GM13977 (cell line): ENCODE results near the gene PIK3IP1.

Source experiments
- DNase-seq: peaks from one replicate; pipeline ENCODE4 v3.0.0; 2012; ENCODE audit warnings: low spot score
- CTCF ChIP-seq: IDR thresholded peaks from 2 replicates; pipeline ENCODE4 v1.5.1; 2012; ENCODE audit warnings: mild to moderate bottlenecking, control low read depth; ENCODE audit not compliant: insufficient read depth; ENCODE audit errors: extremely low read depth, missing control alignments
- in situ Hi-C: fragments of 300-500 bp; cut with MboI; formaldehyde crosslinking; loops from one replicate; pipeline ENCODE4 v1.12.0; 2022; ENCODE audit warnings: low sequenced_read_pairs, low pct_unique_long_range_greater_than_20kb, mixed read lengths, inconsistent platforms; ENCODE audit not compliant: unreplicated experiment

The PIK3IP1 gene

GRCh38 chr22:31279821-31280505 lies 12.3 kb downstream of the PIK3IP1 start:
- in situ Hi-C loops = no loop called here
- no peak for TF ChIP-seq CTCF
- no peak for DNase-seq

GRCh38 chr22:31279327-31279669 lies 13.0 kb downstream of the PIK3IP1 start:
- no peak for DNase-seq
- no peak for TF ChIP-seq CTCF
- in situ Hi-C loops = no loop called here

GRCh38 chr22:31278626-31279326 lies 13.5 kb downstream of the PIK3IP1 start:
- no peak for TF ChIP-seq CTCF
- DNase-seq = no peak
- in situ Hi-C loops = no loop called here

- no peak for TF ChIP-seq CTCF
- in situ Hi-C loops = no loop called here
- DNase-seq = no peak
These were observed 14.1 kb downstream of the PIK3IP1 start for GRCh38 chr22:31278151-31278621.

GRCh38 chr22:31277741-31278140 lies 14.5 kb downstream of the PIK3IP1 start:
- in situ Hi-C loops = no loop called here
- DNase-seq = no peak
- TF ChIP-seq CTCF = no peak

GRCh38 chr22:31276426-31277167 lies 15.7 kb downstream of the PIK3IP1 start:
- in situ Hi-C loops = no loop called here
- no peak for DNase-seq
- TF ChIP-seq CTCF = no peak
